BJ (cell line): ENCODE measurements around the gene TPRX2. TPM values are rescaled to one million over a fixed set of nuclear protein-coding genes. Genes with fewer than 3 reads are reported as not detected.

Experiments used
- CTCF ChIA-PET: fragments of 350-600 bp; formaldehyde crosslinking; extraction: SDS; loops from one replicate; lab custom pipeline; 2021; ENCODE audit warnings: antibody characterized with exemption, inconsistent platforms; lab: Yijun Ruan, JAX
- POLR2A ChIA-PET: fragments of 300-600 bp; sonication (Branson Sonifier 250); formaldehyde crosslinking; extraction: SDS; loops from one replicate; lab custom pipeline; 2021; ENCODE audit warnings: antibody characterized with exemption; lab: Charles Lee
- DNase-seq: peaks from one replicate; pipeline ENCODE4 v3.0.0-alpha.2; 2011; ENCODE audit warnings: low read depth
- H3K27me3 ChIP-seq: 2 replicates; pipeline ENCODE4 v1.6.0; 2011; ENCODE audit warnings: low read length; ENCODE audit not compliant: control insufficient read depth, insufficient read depth
- H3K36me3 ChIP-seq: 2 replicates; pipeline ENCODE4 v1.5.1; 2011; ENCODE audit warnings: low read length; ENCODE audit not compliant: control insufficient read depth, insufficient read depth
- H3K4me3 ChIP-seq: 2 replicates; pipeline ENCODE4 v1.5.1; 2011; ENCODE audit warnings: low read depth, mild to moderate bottlenecking, control low read depth, low read length
- polyA plus RNA-seq: library from polyadenylated mRNA; depleted of rRNA; stranded (reverse); fragments of >200 nt; gene quantifications from 2 replicates; pipeline ENCODE4 v1.2.3, GENCODE V29; 2011
- TF ChIP-seq, protein P1 (sequence below): IDR thresholded peaks from 2 replicates; pipeline ENCODE4 v1.5.1; 2011; ENCODE audit warnings: low read depth, mild to moderate bottlenecking, control low read depth, inconsistent platforms, low read length, moderate library complexity; ENCODE audit not compliant: insufficient read depth

Gene TPRX2
- polyA plus RNA-seq, 1 experiment = not detected

DNA sequence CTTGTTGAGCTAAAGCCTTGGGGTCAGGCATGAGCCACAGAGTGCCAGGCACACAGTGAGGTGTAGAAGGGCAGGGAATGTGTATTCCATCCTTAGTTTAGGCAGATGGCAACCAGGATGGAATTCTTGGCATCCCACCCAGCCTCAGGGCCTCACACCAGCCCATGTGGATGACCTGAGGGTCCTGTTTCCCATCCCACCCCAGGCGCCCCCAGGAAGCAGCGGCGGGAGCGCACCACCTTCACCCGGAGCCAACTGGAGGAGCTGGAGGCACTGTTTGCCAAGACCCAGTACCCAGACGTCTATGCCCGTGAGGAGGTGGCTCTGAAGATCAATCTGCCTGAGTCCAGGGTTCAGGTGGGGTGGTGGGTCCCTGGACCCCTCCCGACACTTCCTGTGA is 23.0 kb upstream of the TPRX2 start:
- CTCF ChIA-PET = interaction anchor here (0.7 kb wide), 1 partner anchor 15 kb away, joined by 4 read pairs; the partner anchor contains the start of gene CRX
- no peak overlapping the region for H3K4me3 ChIP-seq
- POLR2A ChIA-PET = no interaction called here
- peaks cover 3% of the 10 kb centered on the region; the same call in 1 of the 2 replicates for H3K27me3 ChIP-seq
- TF ChIP-seq, protein P1, sequence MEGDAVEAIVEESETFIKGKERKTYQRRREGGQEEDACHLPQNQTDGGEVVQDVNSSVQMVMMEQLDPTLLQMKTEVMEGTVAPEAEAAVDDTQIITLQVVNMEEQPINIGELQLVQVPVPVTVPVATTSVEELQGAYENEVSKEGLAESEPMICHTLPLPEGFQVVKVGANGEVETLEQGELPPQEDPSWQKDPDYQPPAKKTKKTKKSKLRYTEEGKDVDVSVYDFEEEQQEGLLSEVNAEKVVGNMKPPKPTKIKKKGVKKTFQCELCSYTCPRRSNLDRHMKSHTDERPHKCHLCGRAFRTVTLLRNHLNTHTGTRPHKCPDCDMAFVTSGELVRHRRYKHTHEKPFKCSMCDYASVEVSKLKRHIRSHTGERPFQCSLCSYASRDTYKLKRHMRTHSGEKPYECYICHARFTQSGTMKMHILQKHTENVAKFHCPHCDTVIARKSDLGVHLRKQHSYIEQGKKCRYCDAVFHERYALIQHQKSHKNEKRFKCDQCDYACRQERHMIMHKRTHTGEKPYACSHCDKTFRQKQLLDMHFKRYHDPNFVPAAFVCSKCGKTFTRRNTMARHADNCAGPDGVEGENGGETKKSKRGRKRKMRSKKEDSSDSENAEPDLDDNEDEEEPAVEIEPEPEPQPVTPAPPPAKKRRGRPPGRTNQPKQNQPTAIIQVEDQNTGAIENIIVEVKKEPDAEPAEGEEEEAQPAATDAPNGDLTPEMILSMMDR = no peak
- no peak for DNase-seq
- H3K36me3 ChIP-seq = no peaks in the 10 kb centered on the region

DNA sequence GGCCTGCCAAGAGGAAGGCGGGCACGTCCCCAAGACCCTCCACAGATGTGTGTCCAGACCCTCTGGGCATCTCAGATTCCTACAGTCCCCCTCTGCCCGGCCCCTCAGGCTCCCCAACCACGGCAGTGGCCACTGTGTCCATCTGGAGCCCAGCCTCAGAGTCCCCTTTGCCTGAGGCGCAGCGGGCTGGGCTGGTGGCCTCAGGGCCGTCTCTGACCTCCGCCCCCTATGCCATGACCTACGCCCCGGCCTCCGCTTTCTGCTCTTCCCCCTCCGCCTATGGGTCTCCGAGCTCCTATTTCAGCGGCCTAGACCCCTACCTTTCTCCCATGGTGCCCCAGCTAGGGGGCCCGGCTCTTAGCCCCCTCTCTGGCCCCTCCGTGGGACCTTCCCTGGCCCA is 19.6 kb upstream of the TPRX2 start:
- ChIA-PET CTCF (no interaction called here), POLR2A (no interaction called here)
- TF ChIP-seq, protein P1 = no peak
- no peak for DNase-seq
- H3K4me3 ChIP-seq = no peak overlapping the region
- no peaks in the 10 kb centered on the region for H3K36me3 ChIP-seq
- peaks cover 3% of the 10 kb centered on the region; the same call in 1 of the 2 replicates for H3K27me3 ChIP-seq

DNA sequence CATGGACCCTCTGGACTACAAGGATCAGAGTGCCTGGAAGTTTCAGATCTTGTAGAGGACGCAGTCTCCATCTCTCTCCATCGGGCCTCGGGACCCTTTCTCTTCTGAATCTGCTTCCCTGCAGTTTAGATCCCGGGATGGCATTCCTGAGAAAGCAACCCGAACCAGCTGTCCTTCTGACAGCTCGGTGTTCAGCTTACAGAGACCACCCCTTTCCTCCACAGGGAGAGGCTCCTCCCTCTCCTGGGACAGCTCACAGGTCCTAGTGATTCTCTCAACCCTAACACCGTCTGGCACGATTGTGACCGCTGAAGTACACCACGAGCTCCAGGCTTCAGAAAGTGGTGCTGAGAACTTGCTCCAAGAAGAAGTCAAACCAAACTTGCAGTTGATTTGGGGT is 19.1 kb upstream of the TPRX2 start:
- DNase-seq = no peak
- TF ChIP-seq, protein P1 = no peak
- H3K4me3 ChIP-seq = no peak overlapping the region
- peaks cover 3% of the 10 kb centered on the region; the same call in 1 of the 2 replicates for H3K27me3 ChIP-seq
- ChIA-PET POLR2A (no interaction called here), CTCF (no interaction called here)
- H3K36me3 ChIP-seq = no peaks in the 10 kb centered on the region

DNA sequence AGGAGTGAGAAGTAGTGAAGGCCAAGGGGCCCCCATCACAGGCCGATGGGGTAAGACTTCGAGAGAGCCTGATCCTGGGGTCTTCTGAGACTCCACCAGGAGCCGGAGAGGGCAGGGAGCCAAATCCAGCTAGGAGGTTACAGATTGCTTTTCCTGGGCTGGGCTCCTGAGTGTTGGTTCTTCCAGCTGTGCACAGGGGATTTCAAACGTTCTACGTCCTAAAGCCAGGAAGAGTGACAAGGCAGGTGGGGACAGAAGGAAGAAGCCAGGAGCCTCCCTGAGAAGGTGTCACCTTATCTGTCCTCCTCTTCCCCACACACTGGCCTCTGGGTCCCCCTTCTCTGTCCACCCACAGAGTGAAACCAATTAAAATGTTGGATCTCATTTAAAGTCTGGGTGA is 16.1 kb upstream of the TPRX2 start:
- TF ChIP-seq, protein P1 = no peak
- Histone ChIP-seq H3K27me3 (peaks cover 3% of the 10 kb centered on the region; the same call in 1 of the 2 replicates), H3K36me3 (no peaks in the 10 kb centered on the region), H3K4me3 (no peak overlapping the region)
- ChIA-PET CTCF (interaction anchor here (1.6 to 3.1 kb wide), 3 partner anchors 10 to 26 kb away, joined by 3 to 10 read pairs (median 6); no protein-coding TSS in a partner anchor), POLR2A (no interaction called here)
- DNase-seq = no peak

DNA sequence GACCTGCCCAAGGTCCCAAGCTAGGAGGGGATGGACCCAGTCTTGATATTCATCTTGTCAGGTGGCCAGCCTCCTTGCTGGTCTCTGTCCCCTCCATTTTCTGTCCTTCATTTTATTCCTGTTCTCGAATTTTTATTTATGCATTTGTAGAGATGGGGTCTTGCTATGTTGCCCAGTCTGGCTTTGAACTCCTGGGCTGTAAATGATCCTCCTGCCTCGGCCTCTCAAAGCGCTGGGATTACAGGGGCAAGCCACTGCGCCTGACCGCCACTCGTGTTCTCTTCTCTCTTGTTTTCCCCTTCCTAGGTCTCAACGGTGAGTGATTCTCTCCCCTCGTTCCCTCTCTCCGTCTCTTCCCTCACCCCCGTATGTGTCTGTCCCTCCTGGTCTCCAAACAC is 10.6 kb upstream of the TPRX2 start:
- POLR2A ChIA-PET = no interaction called here
- CTCF ChIA-PET = interaction anchor here (1.3 to 3.1 kb wide), 2 partner anchors 15 to 52 kb away, joined by 4 to 14 read pairs; no protein-coding TSS in a partner anchor
- peaks cover 10% of the 10 kb centered on the region for H3K27me3 ChIP-seq
- H3K4me3 ChIP-seq = no peak overlapping the region
- DNase-seq = no peak
- TF ChIP-seq, protein P1 = no peak
- H3K36me3 ChIP-seq = no peaks in the 10 kb centered on the region
